HepG2 (cell line): ENCODE measurements around the gene VARS2. TPM values are rescaled to one million over a fixed set of nuclear protein-coding genes. Genes with fewer than 3 reads are reported as not detected.
A peak's percentile ranks its signal among the peaks of the same experiment; 100 is the strongest.

Experiments used
- CHD2 ChIP-seq: IDR thresholded peaks from 2 replicates; pipeline ENCODE4 v1.6.1; 2011; ENCODE audit warnings: low read depth, low read length, improper control_type of control experiment
- ELF1 ChIP-seq: sonication (generic); formaldehyde crosslinking; IDR thresholded peaks from 2 replicates; pipeline ENCODE4 v1.4.0; 2020; ENCODE audit warnings: missing genetic modification reagents
- FOXK1 ChIP-seq: sonication (generic); formaldehyde crosslinking; IDR thresholded peaks from 2 replicates; pipeline ENCODE4 v1.4.0; 2020; ENCODE audit warnings: low read depth, missing genetic modification reagents, borderline replicate concordance
- GABPA ChIP-seq, 2 experiments: IDR thresholded peaks; 2 replicates each; pipeline ENCODE4 v1.6.1; 2011 to 2016; ENCODE audit warnings: low read depth in 2 of 2, low read length in 1 of 2, missing biosample characterization in 1 of 2, missing genetic modification characterization in 1 of 2
- HHEX ChIP-seq: IDR thresholded peaks from 2 replicates; pipeline ENCODE4 v1.6.1; 2016; ENCODE audit warnings: control low read depth
- HMG20A ChIP-seq: IDR thresholded peaks from 2 replicates; pipeline ENCODE4 v1.6.1; 2016; ENCODE audit warnings: borderline replicate concordance
- JDP2 ChIP-seq: sonication (generic); formaldehyde crosslinking; IDR thresholded peaks from 2 replicates; pipeline ENCODE4 v1.8.1; 2022; ENCODE audit warnings: missing genetic modification reagents, borderline replicate concordance
- KAT8 ChIP-seq: IDR thresholded peaks from 2 replicates; pipeline ENCODE4 v1.6.1; 2016; ENCODE audit warnings: missing genetic modification reagents, missing compliant biosample characterization
- NFIC ChIP-seq: IDR thresholded peaks from 2 replicates; pipeline ENCODE4 v1.6.1; 2012; ENCODE audit warnings: mild to moderate bottlenecking, low read length, inconsistent platforms
- RARG ChIP-seq: sonication (generic); formaldehyde crosslinking; IDR thresholded peaks from 2 replicates; pipeline ENCODE4 v1.4.0; 2020; ENCODE audit warnings: low read depth, mild to moderate bottlenecking, missing genetic modification reagents
- STAG1 ChIP-seq: sonication (generic); formaldehyde crosslinking; IDR thresholded peaks from 2 replicates; pipeline ENCODE4 v1.4.0; 2020; ENCODE audit warnings: missing genetic modification reagents
- STAT5B ChIP-seq: sonication (generic); formaldehyde crosslinking; IDR thresholded peaks from 2 replicates; pipeline ENCODE4 v1.4.0; 2020; ENCODE audit warnings: missing genetic modification reagents
- TBX3 ChIP-seq: fragments of 450-650 bp; IDR thresholded peaks from 2 replicates; pipeline ENCODE4 v1.6.1; 2017; ENCODE audit warnings: antibody characterized with exemption, mild to moderate bottlenecking, inconsistent platforms, borderline replicate concordance
- YEATS2 ChIP-seq: sonication (generic); formaldehyde crosslinking; IDR thresholded peaks from 2 replicates; pipeline ENCODE4 v1.4.0; 2020; ENCODE audit warnings: missing genetic modification reagents, borderline replicate concordance
- ZC3H13 ChIP-seq: sonication (generic); formaldehyde crosslinking; IDR thresholded peaks from 2 replicates; pipeline ENCODE4 v1.8.1; 2023; ENCODE audit warnings: mild to moderate bottlenecking, missing genetic modification reagents, moderate library complexity
- ZFY ChIP-seq: sonication (generic); formaldehyde crosslinking; IDR thresholded peaks from 2 replicates; pipeline ENCODE4 v1.4.0; 2020; ENCODE audit warnings: missing genetic modification reagents
- ZNF629 ChIP-seq: sonication (generic); formaldehyde crosslinking; conservative IDR thresholded peaks from 2 replicates; pipeline ENCODE4 v1.5.0; 2020; ENCODE audit warnings: missing genetic modification reagents
- ZNF775 ChIP-seq: sonication (generic); formaldehyde crosslinking; IDR thresholded peaks from 2 replicates; pipeline ENCODE4 v1.4.0; 2020; ENCODE audit warnings: missing genetic modification reagents, mild to moderate bottlenecking, moderate library complexity, borderline replicate concordance
- polyA plus RNA-seq, 8 experiments: library from polyadenylated mRNA; depleted of rRNA in 3 of 8; stranded (reverse) in 7 of 8; unstranded in 1 of 8; fragments of >200 nt; fragmentation: Illumina TruSeq in 4 of 8; extraction: Trizol in 4 of 8; gene quantifications; 2 replicates each; pipeline versions ENCODE4 v1.2.1 to v1.2.3, GENCODE V29; 2011 to 2016; ENCODE audit warnings: low read depth in 4 of 8, missing spikeins in 1 of 8, mixed read lengths in 1 of 8; ENCODE audit not compliant: insufficient read depth in 1 of 8
- total RNA-seq, 5 experiments: library from RNA; depleted of rRNA; stranded (reverse); fragments of >200 nt; fragmentation: Illumina TruSeq; extraction: Trizol; gene quantifications; 2 replicates each; pipeline ENCODE4 v1.2.3, GENCODE V29; 2016; ENCODE audit warnings: low read depth in 1 of 5
- TF ChIP-seq, protein P1 (sequence below): sonication (generic); formaldehyde crosslinking; IDR thresholded peaks from 2 replicates; pipeline ENCODE4 v1.5.0; 2020; ENCODE audit warnings: missing genetic modification reagents
- TF ChIP-seq, protein P2 (sequence below): sonication (generic); formaldehyde crosslinking; IDR thresholded peaks from 2 replicates; pipeline ENCODE4 v1.5.0; 2020; ENCODE audit warnings: mild to moderate bottlenecking, missing genetic modification reagents
- TF ChIP-seq, protein P3 (sequence below): sonication (generic); formaldehyde crosslinking; IDR thresholded peaks from 2 replicates; pipeline ENCODE4 v1.4.0; 2020; ENCODE audit warnings: mild to moderate bottlenecking, missing genetic modification reagents
- TF ChIP-seq, protein P4 (sequence below): sonication (generic); formaldehyde crosslinking; IDR thresholded peaks from 2 replicates; pipeline ENCODE4 v1.8.0; 2022; ENCODE audit warnings: mild to moderate bottlenecking, missing genetic modification reagents; ENCODE audit not compliant: insufficient replicate concordance
- TF ChIP-seq, protein P5 (sequence below): sonication (generic); formaldehyde crosslinking; conservative IDR thresholded peaks from 2 replicates; pipeline ENCODE4 v1.5.0; 2020; ENCODE audit warnings: missing genetic modification reagents

The VARS2 gene
- total and polyA plus RNA-seq, 2 of the 13 experiments (the other 11 are each of a cell fraction or from before 2014, with no cell fraction given) = 61.8 to 71.8 TPM

DNA sequence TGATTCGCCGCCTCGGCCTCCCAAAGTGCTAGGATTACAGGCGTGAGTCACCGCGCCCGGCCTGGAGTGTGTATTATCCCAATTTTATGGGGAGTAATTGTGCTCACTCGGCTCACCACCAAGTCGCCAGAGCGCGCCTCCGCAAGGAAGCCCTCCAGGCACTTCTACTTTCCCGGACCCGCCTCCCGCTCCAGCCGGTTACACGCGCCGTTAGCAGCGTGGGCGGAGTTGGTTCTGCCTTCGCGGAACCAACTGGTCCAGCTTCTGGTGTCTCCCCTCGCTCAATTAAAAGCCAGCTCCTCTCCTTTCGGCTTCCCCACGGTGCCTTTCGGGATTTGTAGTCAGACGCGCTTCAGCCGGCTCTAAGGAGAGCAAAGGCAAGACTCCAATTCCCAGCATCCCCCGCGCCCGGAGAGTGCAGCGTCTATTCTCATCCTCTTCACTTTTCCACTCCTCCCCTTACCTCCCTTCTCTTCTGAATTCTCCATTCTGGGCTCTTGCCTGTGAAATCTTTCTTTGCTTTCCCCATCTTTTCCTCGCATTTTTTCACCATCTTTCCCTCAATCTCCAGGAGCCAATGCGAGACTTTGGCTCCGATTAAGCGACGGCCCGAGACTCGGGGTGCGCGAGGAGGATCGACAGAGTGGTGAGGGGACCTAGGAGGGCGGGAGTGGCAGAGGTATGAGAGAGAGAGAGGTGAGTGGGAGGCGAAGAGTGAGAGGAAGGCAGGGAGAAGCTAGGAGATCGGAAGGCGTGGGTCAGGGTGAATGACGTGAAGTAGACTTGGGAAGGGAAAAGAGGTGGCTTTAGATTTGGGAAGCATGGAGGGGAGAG lies 6.1 kb upstream of the VARS2 start, which contains the start of gene GTF2H4 (continued):
- TF ChIP-seq, protein P1, sequence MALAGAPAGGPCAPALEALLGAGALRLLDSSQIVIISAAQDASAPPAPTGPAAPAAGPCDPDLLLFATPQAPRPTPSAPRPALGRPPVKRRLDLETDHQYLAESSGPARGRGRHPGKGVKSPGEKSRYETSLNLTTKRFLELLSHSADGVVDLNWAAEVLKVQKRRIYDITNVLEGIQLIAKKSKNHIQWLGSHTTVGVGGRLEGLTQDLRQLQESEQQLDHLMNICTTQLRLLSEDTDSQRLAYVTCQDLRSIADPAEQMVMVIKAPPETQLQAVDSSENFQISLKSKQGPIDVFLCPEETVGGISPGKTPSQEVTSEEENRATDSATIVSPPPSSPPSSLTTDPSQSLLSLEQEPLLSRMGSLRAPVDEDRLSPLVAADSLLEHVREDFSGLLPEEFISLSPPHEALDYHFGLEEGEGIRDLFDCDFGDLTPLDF (CRISPR knock-in tag) = peak; percentile 52; the same call in 1 of the 2 replicates
- TF ChIP-seq YEATS2 (CRISPR knock-in tag) (peak; percentile 91), STAT5B (CRISPR knock-in tag) (no peak; the same call in 1 of the 2 replicates), ZFY (CRISPR knock-in tag) (peak; percentile 63; the same call in 1 of the 2 replicates), ELF1 (CRISPR knock-in tag) (peak; percentile 72), RARG (CRISPR knock-in tag) (no peak), KAT8 (CRISPR knock-in tag) (peak; percentile 97), JDP2 (no peak), FOXK1 (CRISPR knock-in tag) (peak; percentile 92), HMG20A (CRISPR knock-in tag) (peak; percentile 48; the same call in 1 of the 2 replicates), HHEX (0 out of 2 replicates have a peak, but pooled peaks have one; percentile 45), ZNF775 (CRISPR knock-in tag) (0 out of 2 replicates have a peak, but pooled peaks have one; percentile 59), NFIC (0 out of 2 replicates have a peak, but pooled peaks have one; percentile 56), ZNF629 (CRISPR knock-in tag) (no peak), TBX3 (peak; percentile 18; the same call in 1 of the 2 replicates), CHD2 (peak; percentile 58; the same call in 1 of the 2 replicates), ZC3H13 (CRISPR knock-in tag) (peak; percentile 15; the same call in 1 of the 2 replicates), STAG1 (CRISPR knock-in tag) (no peak), GABPA (IDR thresholded peaks at IDR 0.05; ENCODE audit: low read depth, low read length) (peak; percentile 60), GABPA (CRISPR knock-in tag; IDR thresholded peaks at IDR 0.05; ENCODE audit: low read depth) (peak; percentile 92)
- TF ChIP-seq, protein P2, sequence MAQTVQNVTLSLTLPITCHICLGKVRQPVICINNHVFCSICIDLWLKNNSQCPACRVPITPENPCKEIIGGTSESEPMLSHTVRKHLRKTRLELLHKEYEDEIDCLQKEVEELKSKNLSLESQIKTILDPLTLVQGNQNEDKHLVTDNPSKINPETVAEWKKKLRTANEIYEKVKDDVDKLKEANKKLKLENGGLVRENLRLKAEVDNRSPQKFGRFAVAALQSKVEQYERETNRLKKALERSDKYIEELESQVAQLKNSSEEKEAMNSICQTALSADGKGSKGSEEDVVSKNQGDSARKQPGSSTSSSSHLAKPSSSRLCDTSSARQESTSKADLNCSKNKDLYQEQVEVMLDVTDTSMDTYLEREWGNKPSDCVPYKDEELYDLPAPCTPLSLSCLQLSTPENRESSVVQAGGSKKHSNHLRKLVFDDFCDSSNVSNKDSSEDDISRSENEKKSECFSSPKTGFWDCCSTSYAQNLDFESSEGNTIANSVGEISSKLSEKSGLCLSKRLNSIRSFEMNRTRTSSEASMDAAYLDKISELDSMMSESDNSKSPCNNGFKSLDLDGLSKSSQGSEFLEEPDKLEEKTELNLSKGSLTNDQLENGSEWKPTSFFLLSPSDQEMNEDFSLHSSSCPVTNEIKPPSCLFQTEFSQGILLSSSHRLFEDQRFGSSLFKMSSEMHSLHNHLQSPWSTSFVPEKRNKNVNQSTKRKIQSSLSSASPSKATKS (CRISPR knock-in tag) = 0 out of 2 replicates have a peak, but pooled peaks have one; percentile 62
- TF ChIP-seq, protein P3, sequence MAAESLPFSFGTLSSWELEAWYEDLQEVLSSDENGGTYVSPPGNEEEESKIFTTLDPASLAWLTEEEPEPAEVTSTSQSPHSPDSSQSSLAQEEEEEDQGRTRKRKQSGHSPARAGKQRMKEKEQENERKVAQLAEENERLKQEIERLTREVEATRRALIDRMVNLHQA (CRISPR knock-in tag) = no peak
- TF ChIP-seq, protein P4, sequence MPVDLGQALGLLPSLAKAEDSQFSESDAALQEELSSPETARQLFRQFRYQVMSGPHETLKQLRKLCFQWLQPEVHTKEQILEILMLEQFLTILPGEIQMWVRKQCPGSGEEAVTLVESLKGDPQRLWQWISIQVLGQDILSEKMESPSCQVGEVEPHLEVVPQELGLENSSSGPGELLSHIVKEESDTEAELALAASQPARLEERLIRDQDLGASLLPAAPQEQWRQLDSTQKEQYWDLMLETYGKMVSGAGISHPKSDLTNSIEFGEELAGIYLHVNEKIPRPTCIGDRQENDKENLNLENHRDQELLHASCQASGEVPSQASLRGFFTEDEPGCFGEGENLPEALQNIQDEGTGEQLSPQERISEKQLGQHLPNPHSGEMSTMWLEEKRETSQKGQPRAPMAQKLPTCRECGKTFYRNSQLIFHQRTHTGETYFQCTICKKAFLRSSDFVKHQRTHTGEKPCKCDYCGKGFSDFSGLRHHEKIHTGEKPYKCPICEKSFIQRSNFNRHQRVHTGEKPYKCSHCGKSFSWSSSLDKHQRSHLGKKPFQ (CRISPR knock-in tag) = no peak
- TF ChIP-seq, protein P5, sequence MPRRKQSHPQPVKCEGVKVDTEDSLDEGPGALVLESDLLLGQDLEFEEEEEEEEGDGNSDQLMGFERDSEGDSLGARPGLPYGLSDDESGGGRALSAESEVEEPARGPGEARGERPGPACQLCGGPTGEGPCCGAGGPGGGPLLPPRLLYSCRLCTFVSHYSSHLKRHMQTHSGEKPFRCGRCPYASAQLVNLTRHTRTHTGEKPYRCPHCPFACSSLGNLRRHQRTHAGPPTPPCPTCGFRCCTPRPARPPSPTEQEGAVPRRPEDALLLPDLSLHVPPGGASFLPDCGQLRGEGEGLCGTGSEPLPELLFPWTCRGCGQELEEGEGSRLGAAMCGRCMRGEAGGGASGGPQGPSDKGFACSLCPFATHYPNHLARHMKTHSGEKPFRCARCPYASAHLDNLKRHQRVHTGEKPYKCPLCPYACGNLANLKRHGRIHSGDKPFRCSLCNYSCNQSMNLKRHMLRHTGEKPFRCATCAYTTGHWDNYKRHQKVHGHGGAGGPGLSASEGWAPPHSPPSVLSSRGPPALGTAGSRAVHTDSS (CRISPR knock-in tag) = no peak; the same call in 1 of the 2 replicates
